ENCODE results near the gene LAMB1. TPM values are rescaled to one million over a fixed set of nuclear protein-coding genes. Genes with fewer than 3 reads are reported as not detected.

LAMB1 gene
- total RNA-seq, 1 donor from 2014 or later, result 83.2 TPM

DNA sequence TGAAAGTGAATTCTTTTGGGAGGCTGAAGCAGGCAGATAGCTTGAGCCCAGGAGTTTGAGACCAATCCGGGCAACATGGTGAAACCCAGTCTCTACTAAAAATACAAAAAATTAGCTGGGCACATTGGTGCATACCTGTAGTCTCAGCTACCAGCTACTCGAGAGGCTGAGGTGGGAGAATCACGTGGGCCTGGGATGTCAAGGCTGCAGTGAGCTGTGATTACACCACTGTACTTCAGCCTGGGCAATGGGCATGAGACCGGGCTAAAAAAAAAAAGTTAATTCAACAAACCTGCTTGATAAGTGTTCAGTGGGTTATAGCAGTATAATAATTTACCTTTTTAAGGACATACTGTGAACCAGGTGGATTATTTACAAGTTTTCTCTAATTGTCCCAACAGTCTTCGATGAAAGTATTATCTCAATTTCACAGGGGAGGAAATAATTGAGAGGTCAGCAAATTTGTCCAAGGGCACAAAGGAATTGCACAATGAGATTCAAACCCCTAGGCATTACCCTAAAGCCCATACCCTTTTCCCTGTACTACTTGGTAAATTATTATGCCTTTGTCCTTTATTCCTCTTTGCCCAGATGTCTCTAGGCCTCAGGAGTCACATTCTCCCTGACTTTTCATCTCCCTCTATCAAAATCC is 125.1 kb downstream of the LAMB1 start:
- no peak for DNase-seq (ENCODE audit: missing footprints)
- ATAC-seq, result no peak
- intact Hi-C loops (cut with DNase I), result loop anchor here (2.0 to 10.0 kb wide), 3 partner anchors 269 to 673 kb away; no protein-coding TSS in a partner anchor

DNA sequence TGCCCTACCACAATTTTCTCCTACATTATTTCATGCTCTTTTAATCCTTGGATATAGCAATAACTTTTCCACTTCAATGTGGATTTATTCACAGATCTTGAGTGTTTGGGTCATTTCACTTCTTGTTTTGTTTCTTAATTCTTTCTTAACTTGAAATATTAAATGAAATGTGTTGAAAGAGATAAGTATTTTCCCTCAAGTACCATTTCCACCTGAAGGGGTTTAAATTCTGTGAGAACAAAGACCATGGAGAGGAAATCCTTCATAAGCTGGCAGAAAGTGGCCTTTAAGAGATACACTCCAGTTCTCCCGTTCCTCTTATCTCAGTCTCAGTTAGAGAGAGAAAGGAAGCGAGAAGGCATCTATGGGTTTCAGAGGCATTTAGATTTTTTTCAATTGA is 126.0 kb downstream of the LAMB1 start:
- ATAC-seq (no peak), DNase-seq (ENCODE audit: missing footprints) (no peak)
- intact Hi-C loops (cut with DNase I), result loop anchor here (5.0 to 10.0 kb wide), 2 partner anchors 415 to 672 kb away; no protein-coding TSS in a partner anchor

DNA sequence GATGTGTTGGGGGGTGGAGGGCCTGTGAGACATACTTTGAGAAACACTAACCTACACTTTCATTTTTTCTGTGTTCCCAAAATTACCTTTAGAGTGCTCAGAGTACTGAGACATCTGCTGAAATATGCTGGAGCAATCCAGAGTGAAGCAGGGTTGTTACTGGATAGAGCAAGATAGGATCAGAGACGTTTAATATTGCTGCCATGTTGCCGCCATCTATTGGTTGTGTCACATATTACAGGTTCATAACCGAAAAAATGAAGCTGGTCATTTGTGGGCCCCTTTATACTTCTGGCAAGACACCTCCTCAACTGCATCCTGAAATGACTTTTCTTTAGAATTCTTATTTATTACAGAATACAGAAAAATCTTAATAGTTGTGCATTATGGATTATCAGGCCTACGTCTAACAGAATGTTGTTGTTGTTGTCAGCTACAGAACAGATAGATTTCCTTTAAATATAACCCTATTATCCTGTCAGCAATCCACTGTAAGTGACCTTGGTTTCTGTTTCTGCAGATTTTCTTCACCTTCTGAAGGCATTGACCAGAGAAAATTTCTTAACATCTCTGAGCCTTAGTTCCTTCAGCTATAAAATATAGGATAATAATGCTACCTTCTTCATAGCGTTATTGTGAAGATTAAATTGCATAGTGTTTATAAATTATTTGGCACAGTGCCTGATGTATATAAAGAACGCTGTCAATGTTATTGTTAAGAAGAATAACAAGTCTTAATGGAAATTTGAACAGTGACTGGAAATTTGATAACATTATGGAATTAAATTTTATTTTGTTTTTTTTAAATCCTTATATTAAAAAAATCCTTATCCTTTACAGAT is 128.1 kb downstream of the LAMB1 start:
- DNase-seq (ENCODE audit: missing footprints) (no peak), ATAC-seq (peak; percentile 83)
- intact Hi-C loops (cut with DNase I), result loop anchor here (2.0 to 10.0 kb wide), 3 partner anchors 132 to 670 kb away; no protein-coding TSS in a partner anchor

DNA sequence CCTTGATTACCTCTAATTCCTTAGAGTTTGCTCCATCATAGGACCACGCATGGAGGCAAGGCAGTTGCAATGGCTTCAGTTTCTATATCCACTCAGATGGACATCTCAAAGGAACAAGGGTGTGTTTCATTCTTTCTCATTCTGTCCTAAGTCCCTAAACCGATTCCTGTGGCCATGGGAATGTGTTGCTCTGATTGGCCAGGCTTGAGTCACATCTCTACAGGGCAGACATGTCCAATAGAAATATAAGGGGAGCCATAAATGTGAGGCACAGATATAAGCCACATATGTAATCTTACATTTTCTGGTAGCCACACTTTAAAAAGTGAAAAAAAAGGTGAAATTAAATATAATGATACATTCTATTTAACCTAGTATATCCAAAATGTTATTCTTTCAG is 128.8 kb downstream of the LAMB1 start:
- intact Hi-C loops (cut with DNase I), result loop anchor here (2.0 to 10.0 kb wide), 2 partner anchors 131 to 669 kb away; no protein-coding TSS in a partner anchor
- ATAC-seq (no peak), DNase-seq (ENCODE audit: missing footprints) (no peak)

Other genes starting within 250 kb of the LAMB1 start
- gene SLC26A3, start 199.9 kb downstream of the LAMB1 start, total RNA-seq, result not detected
- gene DLD, start 112.0 kb downstream of the LAMB1 start, total RNA-seq, result 288 TPM
- gene LAMB4, start 127.2 kb upstream of the LAMB1 start, total RNA-seq, result 0.19 TPM